ENCODE measurements around the gene FIBCD1. TPM values are rescaled to one million over a fixed set of nuclear protein-coding genes. Genes with fewer than 3 reads are reported as not detected.

FIBCD1 gene
- not detected for total RNA-seq

DNA sequence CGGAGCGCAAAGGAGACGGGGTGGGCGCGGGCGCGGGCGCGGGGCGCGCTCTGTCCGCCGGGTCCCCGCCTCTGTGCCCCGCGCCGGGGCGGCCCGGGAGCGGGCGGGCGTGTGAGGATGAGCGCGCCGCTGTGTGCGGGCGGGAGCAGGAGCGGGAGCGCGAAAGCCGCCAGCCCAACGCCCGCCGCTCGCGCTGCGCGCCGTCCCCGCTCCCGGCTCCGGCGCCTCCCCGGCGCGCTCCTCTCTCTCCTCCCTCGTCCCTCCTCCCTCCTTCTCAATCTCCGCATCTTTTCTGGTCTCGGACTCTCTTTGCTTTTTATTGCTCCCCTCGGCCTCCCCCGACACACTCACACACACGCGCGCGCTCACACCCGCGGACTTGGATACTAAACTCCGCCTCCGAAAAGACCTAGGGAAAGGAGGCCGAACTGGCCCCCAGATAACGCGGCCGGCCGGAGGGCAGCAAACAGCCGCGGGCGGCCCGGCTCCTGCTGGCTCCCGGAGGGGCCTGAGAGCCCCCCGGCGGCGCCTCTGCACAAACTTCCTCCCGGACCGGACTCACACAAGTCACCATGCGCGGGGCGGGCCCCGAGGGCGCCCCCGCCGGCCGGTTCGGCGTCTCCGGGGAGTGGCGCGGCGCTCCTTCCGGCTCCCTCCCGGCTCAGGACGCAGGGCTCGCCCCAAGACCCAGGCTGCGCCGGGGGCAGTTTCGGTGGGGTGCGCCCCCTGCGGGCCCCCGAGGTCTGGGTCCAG lies at the start of gene FIBCD1:
TSS of gene FIBCD1 (minus strand) at position 596 of the 753 bp plus-strand sequence. CDS start 640 bp downstream, outside the sequence.
- ChIA-PET POLR2A (no interaction called here), CTCF (interaction anchor here (0.9 kb wide), 1 partner anchor 237 kb away, joined by 4 read pairs; no protein-coding TSS in a partner anchor)
- peak; percentile 44 for DNase-seq
- Mint-ChIP-seq H3K36me3 (ENCODE audit: low read depth) (no peaks in the 10 kb centered on the region), H3K9me3 (ENCODE audit: insufficient read depth) (no peaks in the 10 kb centered on the region), H3K27ac (no peak within 1 kb of the TSS), H3K27me3 (ENCODE audit: low read depth) (peaks cover 45% of the 10 kb centered on the region), H3K4me3 (peak within 1 kb of the TSS; percentile 67), H3K4me1 (ENCODE audit: low read depth) (peaks cover 12% of the 10 kb centered on the region)
- peak; percentile 48 for ATAC-seq

GRCh38 chr9:130988400-130988747 lies 49.3 kb upstream of the FIBCD1 start:
- no peaks in the 10 kb centered on the region for H3K27me3 Mint-ChIP-seq (ENCODE audit: low read depth)
- CTCF ChIA-PET, result no interaction called here
- ATAC-seq, result no peak

DNA sequence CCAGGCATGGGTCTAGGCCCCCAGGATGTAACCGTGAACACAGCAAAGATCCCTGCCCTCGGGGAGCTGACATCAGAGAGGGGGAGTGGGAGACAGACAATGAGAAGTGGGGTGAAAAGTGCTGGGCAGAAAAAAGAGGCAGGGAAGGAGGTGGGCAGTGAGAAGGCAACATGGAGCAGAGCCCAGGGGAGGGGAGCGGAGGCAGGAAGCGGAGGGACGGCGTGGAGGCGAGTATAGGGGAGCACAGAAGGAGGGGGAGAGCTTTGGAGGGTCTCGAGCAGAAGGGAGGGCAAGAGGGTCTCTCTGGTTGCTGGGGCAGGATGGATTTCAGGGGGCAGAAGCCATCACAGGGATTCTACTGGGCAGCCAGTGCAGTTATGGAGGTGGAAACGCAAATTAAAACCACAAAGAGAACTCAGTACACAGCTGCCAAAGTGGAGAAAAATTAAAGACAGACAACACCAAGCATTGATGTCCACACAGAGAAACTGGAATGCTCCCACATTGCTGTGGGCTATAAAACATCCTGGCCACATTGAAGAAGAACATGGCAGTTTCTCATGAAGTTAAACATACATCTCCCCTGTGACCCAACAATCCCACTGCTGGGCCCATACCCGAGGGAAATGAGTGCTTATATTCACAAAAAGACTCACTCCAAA lies 48.8 kb upstream of the FIBCD1 start:
- Mint-ChIP-seq H3K4me3 (no peak overlapping the region), H3K27ac (no peak overlapping the region), H3K36me3 (ENCODE audit: low read depth) (no peaks in the 10 kb centered on the region), H3K27me3 (ENCODE audit: low read depth) (no peaks in the 10 kb centered on the region), H3K4me1 (ENCODE audit: low read depth) (no peaks in the 10 kb centered on the region), H3K9me3 (ENCODE audit: insufficient read depth) (no peaks in the 10 kb centered on the region)
- DNase-seq, result no peak
- ChIA-PET POLR2A (no interaction called here), CTCF (no interaction called here)
- ATAC-seq, result no peak

More at GRCh38 chr9:130988400-130988747, 49.3 kb upstream of the FIBCD1 start:
- H3K27ac Mint-ChIP-seq, result no peak overlapping the region
- no peak for DNase-seq
- H3K9me3 Mint-ChIP-seq (ENCODE audit: insufficient read depth), result no peaks in the 10 kb centered on the region
- POLR2A ChIA-PET, result no interaction called here
- H3K4me1 Mint-ChIP-seq (ENCODE audit: low read depth), result no peaks in the 10 kb centered on the region
- no peaks in the 10 kb centered on the region for H3K36me3 Mint-ChIP-seq (ENCODE audit: low read depth)
- H3K4me3 Mint-ChIP-seq, result no peak overlapping the region

GRCh38 chr9:130987054-130987453 lies 48.0 kb upstream of the FIBCD1 start:
- no peak overlapping the region for H3K27ac Mint-ChIP-seq
- ATAC-seq, result no peak
- no peaks in the 10 kb centered on the region for H3K27me3 Mint-ChIP-seq (ENCODE audit: low read depth)
- no peaks in the 10 kb centered on the region for H3K9me3 Mint-ChIP-seq (ENCODE audit: insufficient read depth)
- POLR2A ChIA-PET, result no interaction called here
- no peaks in the 10 kb centered on the region for H3K4me1 Mint-ChIP-seq (ENCODE audit: low read depth)
- CTCF ChIA-PET, result no interaction called here
- no peaks in the 10 kb centered on the region for H3K36me3 Mint-ChIP-seq (ENCODE audit: low read depth)
- no peak for DNase-seq
- no peak overlapping the region for H3K4me3 Mint-ChIP-seq

DNA sequence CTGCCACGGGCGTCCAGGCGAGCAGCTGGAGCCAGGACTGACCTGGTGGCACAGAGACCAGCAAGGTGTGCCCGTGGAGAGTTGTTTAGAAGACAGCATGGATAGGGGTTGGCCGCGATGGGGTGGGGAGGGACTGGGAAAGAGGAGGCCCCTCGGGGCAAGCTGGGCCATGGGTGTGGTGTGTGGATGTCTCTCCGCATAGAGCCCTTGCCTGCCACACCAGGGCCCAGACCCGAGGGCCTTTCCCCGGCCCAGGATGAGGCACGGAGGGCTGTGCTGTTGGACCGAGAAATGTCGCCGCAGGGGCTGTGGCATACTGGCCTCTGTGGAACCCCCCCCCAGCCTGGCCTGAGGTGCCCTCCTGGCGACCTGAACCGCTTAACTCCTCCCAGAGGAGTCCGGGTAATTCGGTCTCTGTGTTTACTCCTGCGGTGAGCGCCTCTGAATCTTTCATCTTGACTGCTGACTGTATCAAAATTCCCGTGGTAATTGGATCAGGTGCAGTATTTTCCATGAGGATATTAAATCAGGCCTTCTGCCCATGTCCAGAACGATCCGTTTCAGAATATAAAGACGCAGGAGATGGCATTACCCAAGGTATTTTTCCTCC lies 47.4 kb upstream of the FIBCD1 start:
- H3K4me3 Mint-ChIP-seq, result no peak overlapping the region
- H3K36me3 Mint-ChIP-seq (ENCODE audit: low read depth), result no peaks in the 10 kb centered on the region
- no peak overlapping the region for H3K27ac Mint-ChIP-seq
- no peak for DNase-seq
- POLR2A ChIA-PET, result no interaction called here
- CTCF ChIA-PET, result no interaction called here
- no peaks in the 10 kb centered on the region for H3K4me1 Mint-ChIP-seq (ENCODE audit: low read depth)
- no peak for ATAC-seq
- no peaks in the 10 kb centered on the region for H3K27me3 Mint-ChIP-seq (ENCODE audit: low read depth)
- no peaks in the 10 kb centered on the region for H3K9me3 Mint-ChIP-seq (ENCODE audit: insufficient read depth)

DNA sequence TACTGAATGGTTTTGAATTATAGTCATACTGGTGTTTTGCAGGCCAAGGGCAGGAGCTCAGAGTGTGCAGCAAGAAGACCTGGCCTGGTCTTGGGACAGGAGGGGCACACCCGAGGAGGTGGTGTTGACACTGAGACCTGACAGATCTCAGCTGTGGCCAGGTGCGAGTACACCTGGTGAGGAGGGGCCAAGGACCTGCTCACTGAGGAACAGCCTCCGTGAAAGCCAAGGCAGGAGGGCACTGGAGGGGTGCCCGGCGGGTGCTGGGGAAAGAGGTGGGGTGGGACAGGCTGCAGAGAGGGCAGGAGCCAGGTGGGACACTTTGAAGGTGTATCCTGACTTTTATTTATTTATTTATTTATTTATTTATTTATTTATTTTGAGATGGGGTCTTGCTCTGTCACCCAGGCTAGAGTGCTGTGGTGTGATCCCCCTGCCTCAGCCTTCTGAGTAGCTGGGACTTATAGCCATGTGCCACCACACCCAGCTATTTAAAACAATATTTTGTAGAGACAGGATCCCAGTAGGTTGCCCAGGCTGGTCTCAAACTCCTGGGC lies 46.6 kb upstream of the FIBCD1 start:
- Mint-ChIP-seq H3K36me3 (ENCODE audit: low read depth) (no peaks in the 10 kb centered on the region), H3K27me3 (ENCODE audit: low read depth) (no peaks in the 10 kb centered on the region), H3K4me1 (ENCODE audit: low read depth) (no peaks in the 10 kb centered on the region), H3K4me3 (no peak overlapping the region), H3K9me3 (ENCODE audit: insufficient read depth) (no peaks in the 10 kb centered on the region), H3K27ac (no peak overlapping the region)
- DNase-seq (no peak), ATAC-seq (no peak)
- POLR2A ChIA-PET, result no interaction called here
- CTCF ChIA-PET, result interaction anchor here (2.3 kb wide), 1 partner anchor 13 kb away, joined by 6 read pairs; no protein-coding TSS in a partner anchor

DNA sequence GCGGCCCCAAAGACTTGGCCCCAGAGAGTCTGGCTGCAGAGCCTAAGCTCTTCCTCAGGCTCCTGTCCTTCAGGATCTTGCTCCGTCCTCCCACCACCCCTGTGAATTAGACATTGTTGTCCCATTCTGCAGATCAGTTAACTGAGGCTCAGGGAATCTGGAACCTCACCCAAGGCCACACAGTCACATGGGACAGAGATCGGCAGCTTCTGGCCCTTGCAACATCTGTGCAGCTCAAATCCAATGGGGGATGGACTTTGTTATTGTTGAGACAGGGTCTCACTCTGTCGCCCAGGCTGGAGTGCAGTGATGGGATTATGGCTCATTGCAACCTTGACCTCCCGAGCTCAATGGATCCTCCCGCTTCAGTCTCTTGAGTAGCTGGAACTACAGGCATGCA lies 46.0 kb upstream of the FIBCD1 start:
- DNase-seq, result no peak
- CTCF ChIA-PET, result interaction anchor here (2.3 kb wide), 1 partner anchor 13 kb away, joined by 6 read pairs; no protein-coding TSS in a partner anchor
- Mint-ChIP-seq H3K27me3 (ENCODE audit: low read depth) (no peaks in the 10 kb centered on the region), H3K4me1 (ENCODE audit: low read depth) (no peaks in the 10 kb centered on the region), H3K4me3 (no peak overlapping the region), H3K9me3 (ENCODE audit: insufficient read depth) (no peaks in the 10 kb centered on the region), H3K27ac (no peak overlapping the region), H3K36me3 (ENCODE audit: low read depth) (no peaks in the 10 kb centered on the region)
- ATAC-seq, result no peak
- POLR2A ChIA-PET, result no interaction called here

DNA sequence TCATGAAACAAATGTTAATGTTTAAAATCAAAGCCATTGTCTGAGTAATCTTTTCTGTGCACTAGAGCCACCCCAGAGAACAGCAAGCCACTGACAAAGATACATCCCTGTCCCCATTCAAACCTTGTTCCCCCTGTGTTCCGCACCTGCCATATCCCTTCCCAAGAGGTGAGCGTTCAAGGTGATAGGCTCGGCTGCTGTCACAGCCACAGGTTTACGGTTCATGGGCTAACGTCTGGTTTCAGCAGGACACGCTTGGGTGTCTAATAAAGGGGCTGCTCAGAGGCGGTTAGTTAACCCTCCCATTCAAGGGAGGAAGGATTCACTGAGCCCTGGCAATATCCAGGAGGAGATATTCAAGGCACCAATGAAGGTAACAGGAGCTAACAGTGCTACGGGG lies 45.5 kb upstream of the FIBCD1 start:
- ATAC-seq (no peak), DNase-seq (no peak)
- Mint-ChIP-seq H3K4me3 (no peak overlapping the region), H3K4me1 (ENCODE audit: low read depth) (no peaks in the 10 kb centered on the region), H3K27me3 (ENCODE audit: low read depth) (no peaks in the 10 kb centered on the region), H3K27ac (no peak overlapping the region), H3K36me3 (ENCODE audit: low read depth) (no peaks in the 10 kb centered on the region), H3K9me3 (ENCODE audit: insufficient read depth) (no peaks in the 10 kb centered on the region)
- POLR2A ChIA-PET, result no interaction called here
- CTCF ChIA-PET, result interaction anchor here (2.3 kb wide), 1 partner anchor 14 kb away, joined by 6 read pairs; no protein-coding TSS in a partner anchor

- no peaks in the 10 kb centered on the region for H3K27me3 Mint-ChIP-seq (ENCODE audit: low read depth)
- ChIA-PET POLR2A (no interaction called here), CTCF (interaction anchor here (2.3 kb wide), 1 partner anchor 14 kb away, joined by 6 read pairs; no protein-coding TSS in a partner anchor)
- H3K4me1 Mint-ChIP-seq (ENCODE audit: low read depth), result no peaks in the 10 kb centered on the region
- no peak overlapping the region for H3K27ac Mint-ChIP-seq
- no peak overlapping the region for H3K4me3 Mint-ChIP-seq
- no peak for DNase-seq
- no peak for ATAC-seq
- H3K9me3 Mint-ChIP-seq (ENCODE audit: insufficient read depth), result no peaks in the 10 kb centered on the region
- no peaks in the 10 kb centered on the region for H3K36me3 Mint-ChIP-seq (ENCODE audit: low read depth)
These were observed 44.9 kb upstream of the FIBCD1 start for GRCh38 chr9:130983970-130984369.

- ChIA-PET POLR2A (no interaction called here), CTCF (interaction anchor here (2.3 kb wide), 1 partner anchor 15 kb away, joined by 6 read pairs; no protein-coding TSS in a partner anchor)
- Mint-ChIP-seq H3K27ac (no peak overlapping the region), H3K27me3 (ENCODE audit: low read depth) (no peaks in the 10 kb centered on the region), H3K4me1 (ENCODE audit: low read depth) (no peaks in the 10 kb centered on the region), H3K36me3 (ENCODE audit: low read depth) (no peaks in the 10 kb centered on the region), H3K9me3 (ENCODE audit: insufficient read depth) (no peaks in the 10 kb centered on the region), H3K4me3 (no peak overlapping the region)
- ATAC-seq, result no peak
- no peak for DNase-seq
These were observed 44.3 kb upstream of the FIBCD1 start for GRCh38 chr9:130983359-130983670.

DNA sequence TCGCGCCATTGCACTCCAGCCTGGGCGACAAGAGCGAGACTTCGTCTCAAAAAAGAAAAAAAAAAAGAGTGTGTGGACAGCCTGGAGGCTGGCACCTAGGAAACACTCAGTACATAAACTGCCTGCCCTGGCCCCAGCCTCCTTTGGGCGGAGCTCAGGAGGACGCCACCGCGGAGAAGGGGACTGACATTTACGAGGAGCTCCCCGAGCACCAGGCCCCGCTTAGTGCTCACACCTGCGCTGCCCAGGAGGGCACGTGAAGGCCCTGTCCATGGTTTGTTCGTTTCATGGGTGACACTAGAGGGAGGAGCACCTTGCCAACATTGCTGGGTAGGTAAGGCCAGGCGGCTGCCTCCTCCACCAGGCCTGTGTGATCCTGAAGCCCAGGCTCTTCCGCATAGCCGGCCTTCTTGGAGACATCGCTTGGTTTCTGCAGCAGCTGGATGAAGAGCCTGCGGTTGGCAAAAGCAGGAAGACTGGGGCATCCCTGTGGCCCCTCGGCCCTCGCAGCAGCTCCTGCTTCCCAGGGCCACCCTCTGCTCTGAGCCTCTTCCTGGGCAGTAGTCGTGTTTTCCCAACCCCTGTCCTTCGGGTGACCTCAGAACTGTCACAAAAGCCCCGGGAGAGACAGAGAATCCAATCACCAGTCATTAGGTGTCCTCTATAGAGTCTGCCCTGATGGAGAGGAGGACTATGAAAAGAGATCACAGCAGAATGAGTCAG lies 43.8 kb upstream of the FIBCD1 start:
- no peaks in the 10 kb centered on the region for H3K9me3 Mint-ChIP-seq (ENCODE audit: insufficient read depth)
- H3K27ac Mint-ChIP-seq, result no peak overlapping the region
- DNase-seq (no peak), ATAC-seq (no peak)
- no peaks in the 10 kb centered on the region for H3K27me3 Mint-ChIP-seq (ENCODE audit: low read depth)
- no peaks in the 10 kb centered on the region for H3K4me1 Mint-ChIP-seq (ENCODE audit: low read depth)
- CTCF ChIA-PET, result interaction anchor here (0.6 to 1.6 kb wide), 2 partner anchors 17 to 65 kb away, joined by 3 read pairs; no protein-coding TSS in a partner anchor
- H3K36me3 Mint-ChIP-seq (ENCODE audit: low read depth), result no peaks in the 10 kb centered on the region
- POLR2A ChIA-PET, result no interaction called here
- H3K4me3 Mint-ChIP-seq, result no peak overlapping the region
